ENCODE results near the gene FCRL5.

FCRL5 gene

GRCh38 chr1:157542676-157543075, 9.6 kb downstream of the FCRL5 start:
- no peak for DNase-seq (ENCODE audit: extremely low read depth, insufficient read length)
- Histone ChIP-seq H3K36me3 (ENCODE audit: control insufficient read depth, insufficient read depth, low read length) (no peaks in the 10 kb centered on the region; the same call in 1 of the 2 replicates), H3K27me3 (replicated peaks; ENCODE audit: control insufficient read depth, insufficient read depth, low read length) (no peaks in the 10 kb centered on the region; the same call in none of the 2 replicates), H3K4me3 (replicated peaks; ENCODE audit: low read depth, low read length) (no peak overlapping the region)
- TF ChIP-seq CTCF (IDR thresholded peaks at IDR 0.05; ENCODE audit: insufficient read depth, low read length, poor library complexity, severe bottlenecking): no peak

GRCh38 chr1:157540852-157541251, 11.5 kb downstream of the FCRL5 start:
- no peak for DNase-seq (ENCODE audit: extremely low read depth, insufficient read length)
- TF ChIP-seq CTCF (IDR thresholded peaks at IDR 0.05; ENCODE audit: insufficient read depth, low read length, poor library complexity, severe bottlenecking): no peak
- Histone ChIP-seq H3K4me3 (replicated peaks; ENCODE audit: low read depth, low read length) (no peak overlapping the region), H3K27me3 (replicated peaks; ENCODE audit: control insufficient read depth, insufficient read depth, low read length) (no peaks in the 10 kb centered on the region; the same call in none of the 2 replicates), H3K36me3 (ENCODE audit: control insufficient read depth, insufficient read depth, low read length) (no peaks in the 10 kb centered on the region; the same call in 1 of the 2 replicates)

GRCh38 chr1:157540160-157540748, 12.1 kb downstream of the FCRL5 start:
- TF ChIP-seq CTCF (IDR thresholded peaks at IDR 0.05; ENCODE audit: insufficient read depth, low read length, poor library complexity, severe bottlenecking): no peak
- Histone ChIP-seq H3K4me3 (replicated peaks; ENCODE audit: low read depth, low read length) (no peak overlapping the region), H3K27me3 (replicated peaks; ENCODE audit: control insufficient read depth, insufficient read depth, low read length) (no peaks in the 10 kb centered on the region; the same call in none of the 2 replicates), H3K36me3 (ENCODE audit: control insufficient read depth, insufficient read depth, low read length) (no peaks in the 10 kb centered on the region; the same call in 1 of the 2 replicates)
- DNase-seq (ENCODE audit: extremely low read depth, insufficient read length): no peak

- no peaks in the 10 kb centered on the region; the same call in none of the 2 replicates for H3K27me3 ChIP-seq (replicated peaks; ENCODE audit: control insufficient read depth, insufficient read depth, low read length)
- H3K36me3 ChIP-seq (ENCODE audit: control insufficient read depth, insufficient read depth, low read length): no peaks in the 10 kb centered on the region; the same call in 1 of the 2 replicates
- TF ChIP-seq CTCF (IDR thresholded peaks at IDR 0.05; ENCODE audit: insufficient read depth, low read length, poor library complexity, severe bottlenecking): no peak
- H3K4me3 ChIP-seq (replicated peaks; ENCODE audit: low read depth, low read length): no peak overlapping the region
- DNase-seq (ENCODE audit: extremely low read depth, insufficient read length): no peak
These were observed 12.7 kb downstream of the FCRL5 start for GRCh38 chr1:157539568-157539967.

- no peak overlapping the region for H3K4me3 ChIP-seq (replicated peaks; ENCODE audit: low read depth, low read length)
- no peaks in the 10 kb centered on the region for H3K36me3 ChIP-seq (ENCODE audit: control insufficient read depth, insufficient read depth, low read length)
- TF ChIP-seq CTCF (IDR thresholded peaks at IDR 0.05; ENCODE audit: insufficient read depth, low read length, poor library complexity, severe bottlenecking): no peak
- DNase-seq (ENCODE audit: extremely low read depth, insufficient read length): no peak
- H3K27me3 ChIP-seq (replicated peaks; ENCODE audit: control insufficient read depth, insufficient read depth, low read length): no peaks in the 10 kb centered on the region
These were observed 19.7 kb downstream of the FCRL5 start for GRCh38 chr1:157532569-157532968.
